ENCODE data around the gene MYT1. TPM values are rescaled to one million over a fixed set of nuclear protein-coding genes. Genes with fewer than 3 reads are reported as not detected.

Gene MYT1
- total and polyA plus RNA-seq, 2 of the 8 experiments (the other 6 are each of a cell fraction or from before 2014, with no cell fraction given): 0.63 to 2.0 TPM

- no peaks in the 10 kb centered on the region for H3K27me3 ChIP-seq (replicated peaks in 1 of 4; ENCODE audit: control insufficient read depth in 3 of 4, extremely low read depth in 1 of 4, insufficient read depth in 3 of 4, low read length in 3 of 4)
- H2AFZ ChIP-seq (ENCODE audit: low read length): no peak overlapping the region
- H3K4me1 ChIP-seq (replicated peaks in 1 of 4; ENCODE audit: control insufficient read depth in 3 of 4, insufficient read depth in 4 of 4, low read length in 3 of 4): no peaks in the 10 kb centered on the region
- no peak for DNase-seq (ENCODE audit: low read depth in 1 of 2, low spot score in 2 of 2)
- no peak overlapping the region for H3K23ac ChIP-seq (ENCODE audit: insufficient read length)
- no peak overlapping the region for H3K4me2 ChIP-seq (ENCODE audit: insufficient read depth in 1 of 2, low read depth in 2 of 2, low read length in 2 of 2)
- H2BK5ac ChIP-seq (ENCODE audit: low read depth, low read length): no peak overlapping the region
- H2AK5ac ChIP-seq (ENCODE audit: low read depth, low read length): no peak overlapping the region
- no peak overlapping the region for H2BK20ac ChIP-seq (ENCODE audit: low read length)
- no peak overlapping the region for H2BK15ac ChIP-seq (ENCODE audit: low read length)
- H2BK12ac ChIP-seq (ENCODE audit: low read depth, low read length): no peak overlapping the region
- H3K79me2 ChIP-seq (ENCODE audit: control insufficient read depth in 1 of 2, insufficient read depth in 2 of 2, low read length in 2 of 2): no peaks in the 10 kb centered on the region
- no peak overlapping the region for H3K4ac ChIP-seq (replicated peaks; ENCODE audit: insufficient read length, low read depth, low read length)
- no peaks in the 10 kb centered on the region for H4K20me1 ChIP-seq (replicated peaks in 1 of 2; ENCODE audit: control insufficient read depth in 1 of 2, insufficient read depth in 2 of 2, low read length in 2 of 2)
- H4K91ac ChIP-seq (replicated peaks; ENCODE audit: insufficient read length, low read length): no peak overlapping the region
- TF ChIP-seq TBP (IDR thresholded peaks at IDR 0.05; ENCODE audit: low read depth, low read length): no peak
- no peak for TF ChIP-seq USF2 (IDR thresholded peaks at IDR 0.05; ENCODE audit: low read length)
- no peak for TF ChIP-seq CHD2 (IDR thresholded peaks at IDR 0.05; ENCODE audit: low read length)
- no peak for TF ChIP-seq MAFK (IDR thresholded peaks at IDR 0.05; ENCODE audit: low read depth, low read length)
- TF ChIP-seq RNF2 (IDR thresholded peaks at IDR 0.05; ENCODE audit: borderline replicate concordance, low read depth, low read length, missing control alignments, poor library complexity, severe bottlenecking): no peak
- no peak for TF ChIP-seq TCF12 (IDR thresholded peaks at IDR 0.05; ENCODE audit: low read depth, low read length)
- TF ChIP-seq GTF2F1 (IDR thresholded peaks at IDR 0.05; ENCODE audit: borderline replicate concordance, low read depth, low read length): no peak
- H4K5ac ChIP-seq (ENCODE audit: insufficient read length, low read depth, low read length): no peak overlapping the region
- no peak overlapping the region for H3K27ac ChIP-seq (ENCODE audit: low read depth, low read length)
- H3K4me3 ChIP-seq (ENCODE audit: extremely low read depth in 1 of 4, insufficient read depth in 2 of 4, low read depth in 3 of 4, low read length in 4 of 4): peak overlapping the region in 1 of 4 experiments; percentile 28; a peak in 1 of 8 replicates
- FAIRE-seq: no peak
- peaks cover 0 to 3% (median 0%) of the 10 kb centered on the region in 4 experiments; a peak in 1 of 8 replicates for H3K36me3 ChIP-seq (ENCODE audit: control insufficient read depth in 2 of 4, insufficient read depth in 4 of 4, low read length in 3 of 4)
- no peak overlapping the region for H2BK120ac ChIP-seq (replicated peaks; ENCODE audit: low read depth, low read length)
- peaks cover 10% of the 10 kb centered on the region; the same call in 1 of the 2 replicates for H3K23me2 ChIP-seq (ENCODE audit: low read depth, low read length)
- H3K56ac ChIP-seq (replicated peaks; ENCODE audit: insufficient read length, low read depth, low read length): no peak overlapping the region
- WGBS, 2 experiments (ENCODE audit: extremely low coverage in 1 of 2, insufficient coverage in 1 of 2, insufficient read length in 1 of 2, insufficient replicate concordance in 2 of 2, low coverage in 1 of 2, low lambda C conversion rate in 2 of 2, missing lambda C conversion rate in 1 of 2): 71% methylated on average over 4 of the region's 4 CpGs; no CpG with 5 or more reads in 1 of the 2 experiments
- CTCF ChIA-PET (ENCODE audit: partially characterized antibody): interaction anchor here (0.7 to 1.5 kb wide), 3 partner anchors 60 to 241 kb away, joined by 3 to 6 read pairs (median 3); no protein-coding TSS in a partner anchor
- H3K14ac ChIP-seq (ENCODE audit: insufficient read length): no peak overlapping the region
- no peak overlapping the region for H4K8ac ChIP-seq (ENCODE audit: extremely low read depth, insufficient read depth, low read length)
- no peak overlapping the region for H3K9ac ChIP-seq (replicated peaks in 1 of 4; ENCODE audit: extremely low read depth in 1 of 4, low read depth in 3 of 4, low read length in 3 of 4)
- H3K9me3 ChIP-seq (ENCODE audit: insufficient read depth in 2 of 2, low read depth in 1 of 2, low read length in 1 of 2): peaks cover 33 to 60% of the 10 kb centered on the region in 2 experiments
- no peaks in the 10 kb centered on the region for H3K79me1 ChIP-seq (ENCODE audit: low read depth, low read length)
- POLR2A ChIA-PET (ENCODE audit: partially characterized antibody): no interaction called here
- H3K18ac ChIP-seq (ENCODE audit: extremely low read depth, low read length): no peak overlapping the region
Observed at GRCh38 chr20:64283646-64284045, 119.4 kb downstream of the MYT1 start.

All from H1 (cell line).